HG03575 (cell line): Measurements from ENCODE around the gene SP4.

Source experiments
- ATAC-seq: cut with Tn5 transposase; IDR thresholded peaks from one replicate; pipeline ENCODE4 v1.9.1; 2021; ENCODE audit not compliant: unreplicated experiment, insufficient number of reproducible peaks, low FRiP score; ENCODE audit errors: extremely low read depth

The SP4 gene

DNA sequence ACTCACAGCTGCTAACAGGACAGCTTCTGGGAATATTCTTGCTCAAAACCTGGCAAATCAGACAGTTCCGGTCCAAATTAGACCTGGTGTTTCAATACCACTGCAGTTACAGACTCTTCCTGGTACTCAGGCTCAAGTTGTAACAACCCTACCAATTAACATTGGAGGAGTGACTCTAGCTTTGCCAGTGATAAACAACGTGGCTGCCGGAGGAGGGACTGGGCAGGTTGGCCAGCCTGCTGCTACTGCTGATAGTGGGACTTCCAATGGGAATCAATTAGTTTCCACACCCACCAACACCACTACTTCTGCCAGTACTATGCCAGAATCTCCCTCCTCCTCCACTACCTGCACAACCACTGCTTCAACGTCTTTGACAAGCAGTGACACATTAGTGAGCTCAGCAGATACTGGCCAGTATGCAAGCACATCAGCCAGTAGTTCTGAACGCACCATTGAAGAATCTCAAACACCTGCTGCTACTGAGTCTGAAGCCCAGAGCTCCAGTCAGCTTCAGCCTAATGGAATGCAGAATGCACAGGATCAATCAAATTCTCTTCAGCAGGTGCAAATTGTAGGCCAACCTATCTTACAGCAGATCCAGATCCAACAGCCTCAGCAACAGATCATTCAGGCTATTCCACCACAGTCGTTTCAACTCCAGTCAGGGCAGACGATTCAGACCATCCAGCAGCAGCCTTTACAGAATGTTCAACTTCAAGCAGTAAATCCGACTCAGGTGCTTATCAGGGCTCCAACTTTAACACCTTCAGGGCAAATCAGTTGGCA lies 2.1 kb downstream of the SP4 start:
- ATAC-seq = no peak

DNA sequence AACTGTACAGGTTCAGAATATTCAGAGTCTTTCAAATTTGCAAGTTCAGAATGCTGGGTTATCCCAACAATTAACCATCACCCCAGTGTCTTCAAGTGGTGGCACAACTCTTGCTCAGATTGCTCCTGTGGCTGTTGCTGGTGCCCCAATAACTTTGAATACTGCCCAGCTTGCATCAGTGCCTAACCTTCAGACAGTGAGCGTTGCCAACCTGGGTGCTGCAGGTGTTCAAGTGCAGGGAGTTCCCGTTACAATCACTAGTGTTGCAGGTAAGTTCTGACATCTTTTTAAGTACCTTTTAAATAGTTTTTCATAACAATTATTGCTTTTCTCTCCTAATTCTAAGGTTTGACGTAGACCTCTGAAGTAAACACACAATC lies 2.7 kb downstream of the SP4 start:
- ATAC-seq = no peak

DNA sequence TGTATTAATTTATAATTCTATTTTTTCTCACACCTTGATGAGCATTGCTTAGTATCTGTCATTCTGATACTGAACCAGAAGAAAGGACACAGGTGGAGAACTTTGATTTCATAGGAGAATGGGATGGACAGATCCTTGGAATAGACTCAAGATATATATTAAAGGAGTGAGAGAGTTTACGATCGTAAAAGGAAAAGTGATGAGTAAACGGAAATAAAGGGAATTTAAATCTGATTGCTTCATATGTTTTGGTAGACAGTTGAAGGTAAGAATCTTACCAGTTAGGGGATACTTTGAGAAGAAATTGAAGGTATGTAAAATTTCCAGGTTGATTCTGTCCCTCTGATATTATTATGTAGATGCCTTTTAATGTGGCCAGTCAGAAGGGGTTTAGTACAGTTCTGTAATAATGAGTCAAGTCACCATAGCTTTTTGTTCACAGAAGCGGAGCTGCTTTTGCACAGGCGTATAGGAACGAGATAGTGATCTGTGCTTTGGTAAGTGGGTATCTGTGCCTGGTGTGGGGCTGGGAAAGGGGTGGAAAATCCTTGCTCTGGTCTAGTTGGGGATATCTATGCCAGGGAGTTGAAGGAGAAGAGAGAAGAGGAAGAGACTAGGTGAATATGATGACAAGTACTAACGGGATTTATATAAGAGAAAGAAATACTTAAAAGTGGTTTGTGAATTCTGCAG lies 15.4 kb downstream of the SP4 start:
- no peak for ATAC-seq

DNA sequence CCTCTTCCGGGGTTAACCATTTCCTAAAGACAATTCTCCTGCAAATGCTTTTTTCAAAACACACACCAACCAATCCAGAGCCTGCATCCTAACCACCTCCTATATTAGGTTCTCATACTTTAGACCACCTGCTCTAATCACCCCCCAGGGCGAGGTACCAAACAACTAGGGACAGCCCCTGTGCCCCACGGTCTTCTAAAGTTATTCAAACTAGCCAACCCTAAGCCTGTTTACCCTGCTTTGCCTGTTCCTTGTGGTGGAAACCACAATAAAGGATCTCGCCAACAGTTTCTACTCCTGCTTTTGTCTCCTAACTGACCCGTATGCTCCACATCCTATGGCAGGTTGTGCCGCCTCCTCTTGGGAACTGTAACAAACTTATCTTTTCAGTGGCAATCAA lies 21.1 kb downstream of the SP4 start:
- no peak for ATAC-seq

DNA sequence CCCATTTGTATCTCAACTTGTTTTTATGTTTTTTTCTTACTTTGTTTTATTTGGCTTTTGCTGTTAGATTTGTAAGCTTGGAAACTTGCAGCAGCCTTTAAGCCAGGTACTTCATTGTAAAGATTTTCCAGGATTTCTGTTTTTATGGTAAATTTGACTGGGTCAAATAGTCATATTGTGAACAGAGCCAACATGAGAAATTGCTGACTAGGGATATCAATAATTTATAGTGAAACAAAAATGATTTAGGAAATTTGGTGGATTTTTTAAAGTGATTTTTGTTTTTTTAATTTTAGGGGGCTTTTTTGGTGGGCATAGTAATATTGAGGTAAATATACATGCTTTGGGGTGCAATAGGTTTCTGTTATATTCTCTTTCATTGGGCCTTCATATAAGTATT lies 22.2 kb downstream of the SP4 start:
- ATAC-seq = no peak

DNA sequence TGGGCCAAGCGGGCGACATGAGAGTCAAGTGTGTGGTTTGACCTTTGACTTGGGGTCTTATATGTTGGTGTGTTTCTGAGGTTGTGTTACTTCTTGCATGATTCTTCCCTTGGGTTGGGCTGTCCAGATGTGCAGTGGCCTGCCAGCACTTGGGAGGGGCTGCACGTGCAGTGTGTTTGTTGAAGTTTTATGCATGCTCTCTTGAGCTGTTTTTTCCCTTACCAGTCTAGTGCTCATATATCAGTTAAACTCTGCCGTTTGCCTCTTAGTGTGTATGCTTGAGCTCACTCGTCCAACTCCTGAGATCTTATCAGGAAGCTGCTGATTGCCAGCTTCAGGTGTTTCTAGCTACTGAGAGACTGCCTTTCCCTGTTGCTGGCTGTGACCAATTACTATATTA lies 23.1 kb downstream of the SP4 start:
- no peak for ATAC-seq

DNA sequence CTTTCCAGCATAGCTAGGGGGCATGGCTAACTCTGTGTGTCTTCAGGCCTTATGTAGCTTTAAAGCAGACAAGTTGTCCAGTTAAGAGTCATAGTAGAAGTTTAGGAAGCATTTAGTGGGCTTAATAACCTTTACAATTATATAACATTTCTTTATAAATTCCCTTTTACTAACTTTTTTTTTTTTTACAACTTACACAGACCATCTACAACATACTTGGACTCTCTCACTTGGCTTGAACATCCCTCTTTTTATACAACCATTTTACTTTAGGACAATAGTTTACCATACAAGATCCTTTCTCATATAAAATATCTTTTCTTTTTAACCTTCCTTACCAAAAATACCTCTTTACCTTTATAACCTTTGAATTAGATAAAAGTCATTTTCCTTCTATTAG lies 26.3 kb downstream of the SP4 start:
- ATAC-seq = no peak

DNA sequence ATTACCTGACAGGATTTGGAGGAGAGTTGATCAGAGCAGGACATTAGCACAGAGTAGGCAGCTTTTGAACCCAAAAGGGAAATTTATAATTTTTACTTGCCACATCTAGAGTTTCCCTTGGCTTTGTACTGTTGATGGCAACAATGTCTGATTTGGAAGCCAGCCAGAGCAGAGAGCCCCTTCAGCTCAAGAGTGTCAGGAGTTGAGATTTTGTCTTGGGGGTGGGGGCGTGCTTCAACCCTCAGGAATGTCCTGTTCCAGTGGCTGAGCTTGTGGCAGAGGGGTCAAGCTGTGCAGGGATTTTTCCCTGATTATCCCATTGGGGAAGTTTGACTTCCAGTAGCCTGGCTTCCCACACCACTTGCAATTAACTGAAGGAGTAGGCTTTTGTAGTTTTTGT lies 27.0 kb downstream of the SP4 start:
- ATAC-seq = no peak

DNA sequence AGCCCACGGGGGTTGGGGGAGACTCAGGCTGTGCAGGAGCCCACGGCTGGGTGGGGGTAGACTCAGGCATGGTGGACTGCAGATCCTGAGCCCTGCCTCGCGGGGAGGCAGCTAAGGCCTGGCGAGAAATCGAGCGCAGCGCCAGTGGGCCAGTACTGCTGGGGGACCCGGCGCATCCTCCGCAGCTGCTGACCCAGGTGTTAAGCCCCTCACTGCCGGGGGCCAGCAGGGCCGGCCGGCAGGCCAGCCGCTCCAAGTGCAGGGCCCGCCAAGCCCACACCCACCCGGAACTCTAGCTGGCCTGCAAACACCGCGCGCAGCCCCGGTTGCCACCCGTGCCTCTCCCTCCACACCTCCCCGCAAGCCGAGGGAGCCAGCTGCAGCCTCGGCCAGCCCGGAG lies 33.4 kb downstream of the SP4 start:
- no peak for ATAC-seq

DNA sequence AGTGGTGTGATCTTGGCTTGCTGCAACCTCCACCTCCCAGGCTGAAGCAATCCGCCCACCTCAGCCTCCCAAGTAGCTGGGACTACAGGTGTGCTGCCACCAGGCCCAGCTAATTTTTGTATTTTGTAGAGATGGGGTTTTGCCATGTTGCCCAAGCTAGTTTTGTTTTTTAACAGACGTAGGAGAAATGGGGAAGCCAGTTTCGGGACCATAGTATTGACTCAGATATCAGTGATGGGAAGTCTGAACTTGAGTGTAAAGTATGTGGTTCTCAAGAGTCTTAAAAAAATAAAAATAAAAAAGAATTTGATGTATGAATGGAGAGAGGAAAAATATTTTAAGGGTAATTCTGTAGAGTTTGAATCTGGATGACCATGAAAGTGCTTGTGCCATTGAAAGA lies 34.2 kb downstream of the SP4 start:
- ATAC-seq = no peak

DNA sequence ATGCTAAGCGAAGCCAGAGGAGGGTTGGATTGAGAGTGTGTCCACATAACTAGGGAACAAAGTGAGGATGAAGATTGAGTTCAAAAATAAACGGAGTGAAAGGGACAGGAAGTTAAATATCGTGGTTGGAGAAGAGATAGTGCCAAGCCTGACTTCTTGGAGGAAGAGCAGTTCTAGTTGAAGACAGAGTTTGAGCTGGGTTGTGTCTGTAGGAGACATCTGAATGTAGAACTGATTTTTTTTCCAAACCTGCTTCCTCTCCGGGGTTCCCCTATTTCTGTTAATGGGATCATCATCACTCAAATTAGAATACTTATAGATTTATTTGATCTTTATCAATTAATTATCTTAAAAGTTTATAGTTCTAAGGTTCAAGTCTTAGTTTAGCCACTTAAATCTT lies 35.6 kb downstream of the SP4 start:
- no peak for ATAC-seq

DNA sequence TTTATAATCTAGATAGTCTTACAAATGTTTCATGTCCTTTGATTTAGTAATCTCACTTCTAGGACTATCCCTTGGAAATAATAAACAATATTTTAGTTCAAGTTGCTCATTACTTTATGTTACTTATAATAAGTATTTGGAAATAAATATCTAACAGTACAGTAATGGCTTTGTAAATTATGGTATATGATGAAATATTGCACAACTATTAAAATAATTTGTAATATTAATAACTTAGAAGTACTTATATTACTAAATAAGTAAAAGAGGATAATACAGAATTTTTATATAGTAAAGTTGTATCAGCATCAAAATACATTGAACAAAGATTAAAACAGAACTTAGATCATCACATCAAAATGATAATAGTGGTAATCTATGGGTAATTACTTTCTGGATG lies 41.1 kb downstream of the SP4 start:
- ATAC-seq = no peak

DNA sequence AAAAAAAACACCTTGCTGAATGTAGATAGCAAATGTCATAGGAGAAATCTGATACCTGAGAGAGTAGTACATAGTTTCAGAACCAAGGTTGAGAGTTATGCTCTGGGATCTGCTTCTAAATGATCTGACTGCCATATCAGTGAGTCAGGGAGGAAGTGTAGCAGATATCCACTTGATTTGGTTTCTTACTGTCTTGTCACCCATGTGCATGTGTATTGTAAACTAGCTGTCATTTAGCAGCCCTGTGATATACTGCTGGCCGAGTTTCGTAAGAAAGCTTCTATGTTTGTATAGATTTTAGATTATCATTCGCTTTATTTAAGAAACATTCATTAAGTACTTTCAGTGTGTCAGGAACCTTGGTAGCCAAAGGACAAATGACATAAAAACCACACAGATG lies 42.0 kb downstream of the SP4 start:
- no peak for ATAC-seq

DNA sequence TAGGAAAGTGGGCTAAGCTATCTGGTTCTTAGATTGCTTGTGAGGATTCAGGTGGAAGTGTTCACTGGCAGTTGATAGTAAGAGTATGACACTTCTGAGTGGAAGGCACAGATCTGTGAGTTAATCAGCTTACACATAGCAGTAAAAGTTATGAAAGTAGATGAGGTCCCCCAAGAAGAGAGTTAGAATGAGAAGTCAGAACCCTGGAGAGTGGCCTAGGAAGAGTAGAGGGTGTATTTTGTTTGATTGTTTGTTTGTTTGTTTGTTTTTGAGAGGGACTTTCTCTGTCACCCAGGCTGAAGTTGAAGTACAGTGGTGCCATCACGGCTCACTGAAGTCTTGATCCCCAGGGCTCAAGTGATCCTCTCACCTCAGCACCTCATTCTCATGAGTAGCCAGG lies 44.1 kb downstream of the SP4 start:
- no peak for ATAC-seq

DNA sequence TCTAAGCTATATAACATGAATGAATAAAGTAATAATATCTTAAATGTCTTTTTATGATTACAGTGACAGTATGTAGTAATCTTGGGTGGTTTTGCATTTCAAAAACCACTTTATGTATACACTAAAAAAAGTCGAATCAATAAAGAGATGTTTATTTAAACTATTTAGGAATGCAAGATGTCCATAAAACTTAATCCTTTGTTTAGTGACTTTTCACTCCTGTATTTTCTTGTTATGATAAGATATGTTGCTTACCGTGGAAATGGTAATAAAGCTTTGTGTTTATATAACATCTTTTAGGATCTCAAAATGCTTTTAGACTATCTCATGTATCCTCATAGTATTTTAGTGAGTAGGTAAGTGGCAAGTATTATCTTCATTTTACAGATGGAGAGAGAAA lies 48.5 kb downstream of the SP4 start:
- ATAC-seq = no peak

DNA sequence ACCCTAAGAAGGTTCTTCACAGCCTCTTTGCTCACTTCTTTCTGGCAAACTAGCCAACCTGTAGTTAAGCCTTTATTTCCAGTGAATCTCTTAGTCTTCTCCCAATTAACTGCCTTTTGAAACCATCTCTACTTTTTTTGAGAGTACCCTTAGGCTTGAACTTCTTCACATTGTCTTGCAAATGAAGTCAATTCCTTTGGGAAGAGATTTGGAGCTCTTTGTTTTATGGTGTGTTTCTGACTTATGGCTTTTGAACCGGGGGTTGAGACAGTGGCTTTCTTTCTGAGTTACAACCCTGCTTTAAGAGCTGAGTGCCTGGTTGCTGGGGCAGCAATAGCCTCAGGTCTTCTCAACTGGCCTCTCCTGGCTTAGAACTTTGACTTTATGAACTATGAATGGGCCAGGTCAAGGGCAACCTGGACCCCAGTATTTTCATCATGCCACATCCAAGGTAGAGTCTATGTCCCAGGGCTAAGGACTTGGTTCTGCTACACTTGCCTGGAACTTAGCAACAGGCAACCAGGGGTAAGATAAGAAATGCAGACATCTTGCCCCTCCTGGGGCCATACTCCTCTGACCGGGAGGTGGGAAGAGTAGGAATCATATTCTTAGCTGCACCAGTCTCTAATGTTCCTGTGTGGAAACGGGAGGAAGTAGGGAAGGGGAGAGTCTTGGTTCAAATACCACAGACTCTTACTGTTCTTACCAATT lies 53.0 kb downstream of the SP4 start:
- no peak for ATAC-seq

DNA sequence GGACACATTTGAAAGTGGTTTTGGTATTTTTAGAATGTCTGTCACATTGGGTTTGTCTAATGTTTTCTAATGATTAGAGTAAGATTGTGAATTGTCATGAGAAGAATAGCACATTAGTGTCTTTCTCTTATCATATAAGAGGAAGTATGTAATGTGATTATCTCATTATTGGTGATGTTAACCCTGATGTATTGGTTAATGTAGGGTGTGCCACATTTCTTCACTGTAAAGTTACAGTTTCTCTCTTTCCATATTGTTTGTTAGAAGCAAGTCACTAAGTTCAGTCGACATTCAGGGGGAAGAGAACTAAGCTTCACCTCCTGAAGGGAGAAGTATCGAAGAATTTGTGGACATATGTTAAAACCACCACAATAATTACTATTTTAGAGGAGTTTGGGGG lies 58.6 kb downstream of the SP4 start:
- no peak for ATAC-seq

DNA sequence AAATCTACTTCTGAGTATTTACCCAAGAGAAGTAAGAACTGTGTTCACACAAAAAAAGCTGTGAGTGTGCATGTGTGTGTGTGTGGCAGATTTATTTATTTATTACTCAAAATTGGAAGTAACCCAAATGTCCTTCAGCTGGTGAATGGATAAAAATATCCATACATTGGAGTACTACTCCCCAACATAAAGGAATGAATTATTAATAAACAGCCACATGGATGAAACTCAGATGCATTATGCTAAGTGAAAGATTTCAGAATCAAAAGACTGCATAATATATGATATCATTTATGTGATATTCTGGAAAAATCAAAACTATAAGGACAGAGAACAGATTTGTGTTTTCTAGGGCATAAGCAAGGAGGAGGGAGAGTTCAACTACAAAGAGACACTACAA lies 67.8 kb downstream of the SP4 start:
- ATAC-seq = no peak

DNA sequence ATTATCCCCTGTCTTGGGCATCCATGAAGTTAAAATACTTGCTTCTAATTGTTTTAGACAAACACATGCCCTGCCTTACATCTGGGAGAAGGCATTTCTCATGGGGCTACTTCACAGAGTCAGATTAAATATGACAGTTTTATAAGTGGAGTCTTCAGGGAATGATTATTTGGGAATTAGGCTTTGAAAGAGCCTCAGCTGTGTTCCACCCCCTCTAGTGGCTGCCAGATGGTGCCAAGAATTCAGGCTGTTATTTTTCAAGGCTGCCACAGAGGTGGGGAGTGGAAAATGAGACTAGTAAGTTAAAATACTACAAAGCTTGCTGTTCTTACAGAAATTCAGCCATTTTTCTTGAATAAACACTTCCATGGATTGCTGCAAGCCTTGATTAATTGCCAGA lies 69.2 kb downstream of the SP4 start:
- ATAC-seq = no peak

DNA sequence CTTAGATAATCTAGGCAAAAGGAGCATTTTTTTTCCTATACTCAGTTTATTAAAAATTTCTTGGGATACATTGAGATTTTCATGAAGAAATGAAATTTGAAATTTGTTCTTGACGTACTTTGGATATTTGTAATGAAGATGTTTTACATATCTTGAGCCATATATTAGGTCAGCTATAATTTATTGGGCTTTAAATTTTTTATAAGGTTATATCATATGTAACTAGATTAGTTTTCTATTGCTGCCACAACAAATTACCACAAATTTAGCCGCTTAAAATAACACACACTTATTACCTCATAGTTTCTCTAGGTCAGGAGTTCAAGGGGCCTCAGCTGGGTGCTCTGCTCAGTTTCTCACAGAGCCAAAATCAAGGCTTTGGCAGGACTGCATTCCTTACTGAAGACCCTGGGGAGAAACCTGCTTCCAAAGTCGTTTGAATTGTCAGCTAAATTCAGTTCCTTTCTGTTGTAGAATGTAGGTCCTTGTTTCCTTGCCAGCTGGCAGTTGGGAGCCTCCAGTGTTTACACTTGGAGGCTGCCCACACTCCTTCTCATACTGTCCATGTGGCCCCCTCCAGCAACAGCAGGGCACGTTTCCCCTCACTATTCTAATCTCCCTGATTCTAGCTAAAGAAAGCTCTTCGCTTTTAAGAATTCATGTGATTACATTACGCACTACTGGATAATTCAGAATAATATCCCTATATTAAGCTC lies 72.4 kb downstream of the SP4 start:
- ATAC-seq = no peak
